ENCODE data around the gene SLIT1.
A peak's percentile ranks its signal among the peaks of the same experiment; 100 is the strongest.

Gene SLIT1

DNA sequence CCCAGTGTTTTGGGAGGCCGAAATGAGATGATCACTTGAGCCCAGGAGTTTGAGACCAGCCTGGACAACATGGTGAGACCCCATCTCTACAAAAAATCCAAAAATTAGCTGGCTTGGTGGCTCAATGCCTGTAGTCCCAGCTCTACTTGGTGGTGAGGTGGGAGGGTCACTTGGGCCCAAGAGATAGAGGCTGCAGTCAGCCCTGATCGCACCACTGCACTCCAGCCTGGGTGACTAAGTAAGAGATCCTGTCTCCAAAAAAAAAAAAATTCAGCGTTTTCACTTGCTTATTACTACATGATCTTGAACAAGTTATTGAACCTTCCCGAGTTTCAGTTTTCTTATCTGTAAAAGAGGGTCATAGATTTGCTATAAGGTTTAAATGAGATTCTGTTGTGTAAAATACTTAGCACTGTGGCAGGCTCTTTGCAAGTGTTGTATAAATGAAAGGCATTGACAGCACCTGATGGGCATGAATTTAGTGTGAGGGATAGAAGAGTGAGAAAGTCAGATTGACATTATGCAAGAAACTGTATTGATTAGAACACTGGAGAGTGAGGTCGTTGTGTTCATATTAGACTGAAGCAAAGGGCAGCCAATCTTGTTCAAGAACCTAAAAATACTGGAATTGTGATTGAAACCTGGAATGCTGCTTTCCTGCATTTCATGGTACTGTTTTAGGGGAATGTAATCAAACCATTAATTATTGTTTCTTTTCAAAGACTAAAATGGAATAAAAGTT is 216.9 kb downstream of the SLIT1 start:
- no peak overlapping the region for H3K4me3 ChIP-seq (ENCODE audit: low read length)
- DNase-seq (ENCODE audit: low read depth): no peak
- no peak for TF ChIP-seq CTCF (conservative IDR thresholded peaks at IDR 0.05; ENCODE audit: low read length)

DNA sequence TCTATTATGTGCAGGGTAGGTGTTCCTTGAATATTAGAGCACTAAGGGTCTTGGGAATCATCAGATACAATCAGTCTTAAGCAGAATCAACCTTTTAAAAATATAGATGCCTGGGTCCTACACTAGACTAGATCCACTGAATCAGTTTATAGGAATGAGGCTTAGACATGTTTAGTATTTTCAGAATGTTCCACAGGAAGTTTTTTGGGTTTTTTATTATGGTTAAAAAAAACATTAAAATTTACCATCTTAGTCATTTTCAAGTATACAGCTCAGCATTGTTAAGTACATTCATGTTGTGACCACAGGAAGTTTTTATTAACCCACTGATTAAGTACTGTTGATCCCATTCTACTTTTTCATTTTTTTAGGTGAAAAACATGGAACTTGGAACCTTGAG is 217.9 kb downstream of the SLIT1 start:
- DNase-seq (ENCODE audit: low read depth): peak; percentile 66
- no peak for TF ChIP-seq CTCF (conservative IDR thresholded peaks at IDR 0.05; ENCODE audit: low read length)
- no peak overlapping the region for H3K4me3 ChIP-seq (ENCODE audit: low read length)

DNA sequence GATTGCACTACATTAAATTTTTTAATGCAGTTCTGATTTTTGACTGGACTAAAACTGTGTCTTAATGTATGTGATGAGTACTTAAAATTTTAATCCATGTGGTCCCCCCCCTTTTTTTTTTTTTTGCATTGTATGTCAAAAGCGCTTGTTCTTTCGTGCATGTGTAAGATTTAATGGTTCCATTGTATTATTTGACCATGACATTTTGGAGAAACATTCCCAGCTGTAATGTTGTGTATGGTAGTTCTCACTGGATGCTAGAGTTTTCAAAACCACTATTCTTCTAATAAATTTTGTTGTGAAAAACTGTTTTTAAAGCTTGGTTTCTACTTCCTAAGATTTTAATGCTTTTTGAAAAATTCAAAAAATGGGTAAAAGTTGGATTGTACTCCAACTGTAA is 221.6 kb downstream of the SLIT1 start:
- no peak for TF ChIP-seq CTCF (conservative IDR thresholded peaks at IDR 0.05; ENCODE audit: low read length)
- H3K4me3 ChIP-seq (ENCODE audit: low read length): no peak overlapping the region
- no peak for DNase-seq (ENCODE audit: low read depth)

- TF ChIP-seq CTCF (conservative IDR thresholded peaks at IDR 0.05; ENCODE audit: low read length): no peak
- no peak overlapping the region for H3K4me3 ChIP-seq (ENCODE audit: low read length)
- DNase-seq (ENCODE audit: low read depth): peak; percentile 25
Observed at GRCh38 chr10:96960872-96961271, 224.9 kb downstream of the SLIT1 start.

DNA sequence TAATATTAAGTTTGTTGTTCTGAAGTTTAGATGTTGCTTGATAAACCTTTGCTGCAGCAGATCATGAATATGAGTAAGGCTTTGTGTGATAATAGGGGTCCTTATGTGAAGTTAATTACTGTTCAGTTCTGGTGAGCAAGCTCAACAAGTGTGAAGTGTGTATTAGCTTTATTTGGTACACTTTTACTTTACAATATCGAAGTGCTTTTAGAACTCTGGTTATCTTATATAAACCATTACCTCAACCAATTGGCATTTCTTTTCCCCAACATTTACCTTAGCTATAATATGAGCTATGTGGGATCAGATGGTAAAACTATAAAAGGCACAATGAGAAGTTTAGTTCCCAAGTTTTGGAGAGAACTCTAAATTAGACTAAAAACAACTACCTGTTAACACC is 226.0 kb downstream of the SLIT1 start:
- DNase-seq (ENCODE audit: low read depth): no peak
- H3K4me3 ChIP-seq (ENCODE audit: low read length): no peak overlapping the region
- TF ChIP-seq CTCF (conservative IDR thresholded peaks at IDR 0.05; ENCODE audit: low read length): no peak

DNA sequence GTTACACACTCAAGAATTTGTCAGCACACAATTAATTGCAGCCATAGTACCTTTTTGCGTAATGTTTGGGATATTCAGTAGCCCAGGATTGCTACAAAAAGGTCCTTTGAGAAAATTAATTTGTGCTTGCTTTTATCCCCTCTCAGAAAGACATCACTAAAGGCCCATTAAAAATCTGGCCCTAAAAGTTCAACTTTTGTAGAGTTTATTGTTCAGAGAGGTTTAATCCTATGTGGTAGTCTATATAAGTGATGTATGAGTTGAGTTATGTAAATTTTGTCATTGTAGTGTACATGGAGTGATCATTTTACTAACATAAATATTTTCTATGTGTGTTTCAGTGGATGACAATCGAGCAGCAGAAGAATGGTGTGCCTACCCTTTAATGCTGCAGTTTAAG is 227.7 kb downstream of the SLIT1 start:
- DNase-seq (ENCODE audit: low read depth): no peak
- TF ChIP-seq CTCF (conservative IDR thresholded peaks at IDR 0.05; ENCODE audit: low read length): no peak
- H3K4me3 ChIP-seq (ENCODE audit: low read length): no peak overlapping the region

GRCh38 chr10:96955794-96956193 is 230.0 kb downstream of the SLIT1 start:
- no peak for DNase-seq (ENCODE audit: low read depth)
- no peak for TF ChIP-seq CTCF (conservative IDR thresholded peaks at IDR 0.05; ENCODE audit: low read length)
- no peak overlapping the region for H3K4me3 ChIP-seq (ENCODE audit: low read length)
